ENCODE measurements around the gene LCN2. TPM values are rescaled to one million over a fixed set of nuclear protein-coding genes. Genes with fewer than 3 reads are reported as not detected.
A peak's percentile ranks its signal among the peaks of the same experiment; 100 is the strongest.

Gene LCN2
- polyA plus RNA-seq, 6 donors from 2014 or later: 0.44 to 1.2 (median 1.2) TPM; not detected in 3

DNA sequence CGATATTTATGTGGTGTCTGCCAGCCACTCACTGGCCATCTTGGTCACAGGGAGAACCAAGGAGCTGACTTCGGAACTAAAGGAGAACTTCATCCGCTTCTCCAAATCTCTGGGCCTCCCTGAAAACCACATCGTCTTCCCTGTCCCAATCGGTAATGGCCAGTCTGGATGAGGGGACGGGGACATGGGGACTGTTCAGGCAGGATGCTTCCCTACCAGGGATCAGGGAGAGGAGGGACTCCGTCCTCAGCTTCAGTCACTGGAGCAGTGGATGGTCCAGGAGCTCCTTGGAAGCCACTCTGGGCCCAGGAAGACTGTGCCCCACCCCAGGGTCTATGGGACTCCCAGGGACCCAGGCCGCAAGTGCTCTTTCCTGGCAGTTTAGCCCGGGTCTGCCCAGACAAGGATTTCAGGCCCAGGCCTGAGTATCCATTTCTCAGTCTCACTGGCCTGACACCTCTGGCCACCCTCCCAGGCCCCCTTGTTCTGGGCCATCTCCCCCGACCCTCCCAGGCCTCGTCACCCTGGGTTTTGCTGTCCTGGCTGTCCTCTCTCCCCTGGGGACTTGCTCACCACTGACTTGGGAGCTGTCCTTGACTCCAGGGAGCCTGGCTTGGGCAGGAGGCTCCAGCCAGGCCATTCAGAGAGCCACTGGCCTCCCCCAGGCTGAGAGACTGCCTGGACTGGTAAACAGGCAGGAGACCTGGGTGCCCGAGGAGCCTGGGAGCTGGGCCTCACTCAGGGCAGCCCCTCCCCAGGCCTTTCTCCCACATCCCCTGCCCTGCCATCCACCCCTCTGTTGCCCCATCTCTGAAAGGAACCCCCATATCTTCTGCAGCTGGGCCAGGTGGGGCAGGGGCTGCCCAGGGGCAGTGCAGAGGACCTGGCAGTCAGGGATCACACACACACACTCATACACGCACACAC is 3.1 kb downstream of the LCN2 start:
- Mint-ChIP-seq H3K27me3 (peaks cover 0 to 10% (median 0%) of the 10 kb centered on the region in 3 donors), H3K4me1 (peaks cover 0 to 6% (median 0%) of the 10 kb centered on the region in 3 donors), H3K9me3 (no peaks in the 10 kb centered on the region), H3K36me3 (no peaks in the 10 kb centered on the region), H3K27ac (no peak overlapping the region), H3K4me3 (no peak overlapping the region)
- ATAC-seq (ENCODE audit: low read depth in 2 of 2): no peak
- DNase-seq: no peak

DNA sequence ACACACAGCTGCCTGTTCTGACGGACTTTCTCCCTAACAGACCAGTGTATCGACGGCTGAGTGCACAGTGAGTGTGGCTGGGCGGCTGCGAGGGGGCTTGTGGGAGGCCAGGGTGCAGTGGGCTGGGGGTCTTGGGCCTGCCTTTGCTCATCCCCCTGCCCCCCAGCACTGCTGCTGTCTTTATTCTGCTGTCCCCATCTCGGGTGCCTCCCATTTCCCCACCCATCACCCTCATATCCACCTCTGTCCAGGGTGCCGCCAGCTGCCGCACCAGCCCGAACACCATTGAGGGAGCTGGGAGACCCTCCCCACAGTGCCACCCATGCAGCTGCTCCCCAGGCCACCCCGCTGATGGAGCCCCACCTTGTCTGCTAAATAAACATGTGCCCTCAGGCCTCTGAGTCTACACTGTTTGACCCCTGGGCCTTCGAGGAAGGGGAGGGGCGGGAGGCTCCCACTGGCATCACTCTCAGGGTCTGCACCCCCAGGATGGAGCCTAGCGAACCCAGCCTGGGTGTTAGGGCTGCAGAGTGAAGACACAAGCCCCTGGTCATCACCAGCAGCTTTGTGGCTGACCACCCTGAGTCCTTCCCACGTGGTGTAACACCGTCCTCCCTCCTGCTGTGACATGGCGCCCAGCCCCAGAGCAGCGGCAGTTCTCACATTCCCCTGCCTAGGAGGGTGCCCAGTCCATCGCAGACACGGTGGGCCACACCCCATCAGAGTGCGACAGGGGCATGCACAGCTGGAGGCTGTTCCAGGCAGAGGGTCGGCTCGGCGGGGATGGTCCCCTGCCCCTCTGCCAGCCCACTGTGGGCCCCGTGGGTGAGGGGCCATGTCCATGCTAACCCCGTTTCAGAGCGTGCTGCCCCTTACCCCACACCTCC is 4.0 kb downstream of the LCN2 start:
- ATAC-seq (ENCODE audit: low read depth in 2 of 2) (no peak), DNase-seq (no peak)
- H3K27ac Mint-ChIP-seq: peak overlapping the region in 1 of 6 donors; percentile 76
- H3K27me3 Mint-ChIP-seq: peaks cover 0 to 10% (median 0%) of the 10 kb centered on the region in 3 donors
- no peak overlapping the region for H3K4me3 Mint-ChIP-seq
- no peaks in the 10 kb centered on the region for H3K36me3 Mint-ChIP-seq
- no peaks in the 10 kb centered on the region for H3K9me3 Mint-ChIP-seq
- peaks cover 0 to 6% (median 0%) of the 10 kb centered on the region in 3 donors for H3K4me1 Mint-ChIP-seq

DNA sequence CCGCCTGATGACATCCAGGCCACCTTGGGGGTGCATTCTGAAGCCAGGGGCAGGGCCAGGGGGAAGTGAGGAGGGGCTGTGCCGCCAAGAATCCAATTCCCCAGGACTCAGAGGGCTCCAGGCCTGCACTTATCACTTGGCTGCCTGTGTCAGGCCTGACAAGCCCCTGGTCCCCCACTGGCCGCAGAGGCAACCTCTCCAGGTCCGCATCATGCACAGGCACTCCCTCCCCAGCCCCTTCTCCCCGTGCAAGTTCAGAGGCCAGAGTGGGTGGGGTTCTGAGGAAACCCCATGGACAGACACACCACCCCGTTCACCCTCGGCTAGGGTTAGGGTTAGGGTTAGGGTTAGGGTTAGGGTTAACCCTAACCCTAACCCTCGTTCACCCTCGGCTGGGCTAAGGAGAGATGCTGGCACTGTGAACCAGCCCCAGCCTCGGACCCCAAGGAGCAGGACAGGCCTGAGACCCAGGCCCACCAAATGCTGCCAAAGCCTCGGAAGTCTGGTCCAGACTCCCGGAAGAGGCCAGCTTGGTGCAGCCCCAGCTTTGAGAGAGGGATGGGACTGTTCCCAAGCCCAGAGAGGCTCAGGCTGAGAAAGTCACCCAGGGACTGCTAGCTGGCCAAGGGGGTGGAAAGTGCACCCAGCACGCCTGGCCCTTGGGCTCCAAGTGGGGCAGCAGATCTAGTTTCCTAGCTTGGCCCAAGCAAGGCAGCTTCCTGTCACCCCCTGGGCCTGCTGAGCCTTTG is 4.9 kb downstream of the LCN2 start:
- H3K4me1 Mint-ChIP-seq: peaks cover 0 to 6% (median under 1%) of the 10 kb centered on the region in 3 donors
- H3K36me3 Mint-ChIP-seq: no peaks in the 10 kb centered on the region
- DNase-seq: no peak
- ATAC-seq (ENCODE audit: low read depth in 2 of 2): no peak
- no peak overlapping the region for H3K27ac Mint-ChIP-seq
- H3K27me3 Mint-ChIP-seq: peaks cover 0 to 10% (median 0%) of the 10 kb centered on the region in 3 donors
- H3K9me3 Mint-ChIP-seq: no peaks in the 10 kb centered on the region
- H3K4me3 Mint-ChIP-seq: no peak overlapping the region

DNA sequence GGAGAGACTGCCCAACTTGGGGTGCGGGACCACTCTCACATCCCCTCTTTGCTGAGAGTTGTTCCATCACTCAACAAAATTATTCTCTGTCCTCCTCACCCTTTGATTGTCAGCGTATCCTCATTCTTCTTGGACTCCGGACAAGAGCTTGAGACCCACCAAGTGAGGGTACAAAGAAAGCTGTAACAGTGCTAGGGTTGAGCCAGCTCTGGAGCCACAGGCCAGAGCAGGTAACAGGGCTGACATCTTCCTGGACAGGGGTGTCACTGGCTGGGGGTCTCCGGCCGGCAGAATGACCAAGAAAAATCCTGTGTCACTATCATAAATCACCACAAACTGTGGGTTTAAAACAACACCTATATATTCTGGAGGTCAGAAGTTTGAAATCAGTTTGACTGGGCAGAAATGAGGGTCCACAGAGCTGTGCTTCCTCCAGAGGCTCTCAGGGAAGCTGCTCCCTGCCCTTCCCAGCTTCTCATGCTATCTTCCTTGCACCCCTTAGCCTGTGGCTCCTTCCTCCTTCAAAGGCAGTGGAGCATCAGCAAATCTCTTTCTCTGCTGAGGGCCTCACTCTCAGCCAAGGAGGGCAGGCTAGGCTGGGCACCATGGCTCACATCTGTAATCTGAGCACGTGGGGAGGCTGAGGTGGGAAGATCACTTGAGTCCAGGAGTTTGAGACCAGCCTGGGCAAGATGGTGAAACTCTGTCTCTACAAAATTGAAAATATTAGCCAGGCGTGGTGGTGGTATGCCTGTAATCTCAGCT is 6.7 kb downstream of the LCN2 start:
- DNase-seq: no peak
- H3K4me1 Mint-ChIP-seq: peaks cover 6 to 7% (median 6%) of the 10 kb centered on the region in 3 donors
- H3K4me3 Mint-ChIP-seq: peak overlapping the region in 1 of 8 donors; percentile 6

DNA sequence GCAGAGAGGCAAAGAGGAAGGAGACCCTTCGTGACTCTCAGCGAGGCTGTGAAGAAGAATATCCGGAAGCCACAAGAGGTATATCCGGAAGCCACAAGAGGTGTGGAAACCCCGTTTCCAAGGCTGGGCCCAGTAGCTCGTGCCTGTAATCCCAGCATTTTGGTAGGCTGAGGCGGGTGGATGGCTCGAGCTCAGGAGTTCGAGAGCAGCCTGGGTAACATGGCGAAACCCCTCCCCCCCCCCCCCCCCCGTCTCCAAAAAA is 10.2 kb downstream of the LCN2 start:
- Mint-ChIP-seq H3K27me3 (no peaks in the 10 kb centered on the region), H3K4me1 (peaks cover 12 to 20% (median 18%) of the 10 kb centered on the region in 3 donors), H3K4me3 (peak overlapping the region; percentile 81 to 95 (median 88)), H3K27ac (peak overlapping the region; percentile 83 to 94 (median 92)), H3K36me3 (no peaks in the 10 kb centered on the region), H3K9me3 (no peaks in the 10 kb centered on the region)
- DNase-seq (peak; percentile 50), ATAC-seq (ENCODE audit: low read depth in 2 of 2) (peak; percentile 53 to 54)

More for the DNA sequence above, 6.7 kb downstream of the LCN2 start:
- Mint-ChIP-seq H3K27ac (no peak overlapping the region), H3K27me3 (peaks cover 0 to 3% (median 0%) of the 10 kb centered on the region in 3 donors), H3K9me3 (no peaks in the 10 kb centered on the region), H3K36me3 (no peaks in the 10 kb centered on the region)
- ATAC-seq (ENCODE audit: low read depth in 2 of 2): no peak

DNA sequence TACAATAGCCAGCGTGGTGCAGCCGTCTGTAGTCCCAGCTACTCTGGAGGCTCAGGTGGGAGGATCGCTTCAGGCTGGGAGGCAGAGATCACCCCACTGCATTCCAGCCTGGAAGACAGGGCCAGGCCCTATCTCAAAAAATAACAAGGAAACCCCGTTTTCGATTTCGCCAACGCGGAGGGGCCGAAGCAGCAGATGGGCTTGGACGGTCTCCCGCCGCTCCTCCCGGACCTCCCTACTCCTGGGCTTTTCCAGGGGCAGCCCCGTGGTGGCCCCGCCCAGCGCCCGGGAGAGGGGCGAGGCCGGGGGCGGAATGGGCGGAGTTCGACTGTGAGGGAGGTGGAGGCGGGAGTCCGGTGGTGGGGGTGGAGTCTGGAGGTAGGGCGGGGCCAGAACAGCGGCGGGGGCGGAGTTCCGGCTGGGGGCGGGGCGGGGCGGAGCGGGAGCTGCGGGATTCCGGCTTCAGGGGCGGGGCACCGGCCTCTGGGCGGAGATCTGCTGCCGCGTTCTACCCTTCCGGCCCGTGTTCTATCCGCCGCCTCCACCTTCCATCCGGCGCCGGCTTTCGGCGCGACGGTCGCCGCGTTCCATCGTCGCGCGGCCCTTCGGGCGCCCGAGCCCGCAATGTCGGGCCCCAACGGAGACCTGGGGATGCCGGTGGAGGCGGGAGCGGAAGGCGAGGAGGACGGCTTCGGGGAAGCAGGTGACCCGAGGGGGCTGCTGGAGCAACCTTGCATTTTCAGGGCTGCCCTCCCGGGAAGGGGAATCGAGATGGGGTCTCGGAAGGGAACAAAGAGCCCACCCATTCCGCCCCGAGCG is 10.7 kb downstream of the LCN2 start, which contains the start of gene BBLN:
TSS of gene BBLN (plus strand) at position 482 of the 819 bp plus-strand sequence. CDS start at position 625, 143 bp downstream.
- ATAC-seq (ENCODE audit: low read depth in 2 of 2) (peak; percentile 83 to 84), DNase-seq (peak; percentile 86)
- Mint-ChIP-seq H3K4me3 (peak within 1 kb of the TSS; percentile 81 to 95 (median 88)), H3K36me3 (no peaks in the 10 kb centered on the region), H3K9me3 (no peaks in the 10 kb centered on the region), H3K4me1 (peaks cover 12 to 20% (median 18%) of the 10 kb centered on the region in 3 donors), H3K27ac (peak within 1 kb of the TSS; percentile 83 to 94 (median 92)), H3K27me3 (no peaks in the 10 kb centered on the region)

DNA sequence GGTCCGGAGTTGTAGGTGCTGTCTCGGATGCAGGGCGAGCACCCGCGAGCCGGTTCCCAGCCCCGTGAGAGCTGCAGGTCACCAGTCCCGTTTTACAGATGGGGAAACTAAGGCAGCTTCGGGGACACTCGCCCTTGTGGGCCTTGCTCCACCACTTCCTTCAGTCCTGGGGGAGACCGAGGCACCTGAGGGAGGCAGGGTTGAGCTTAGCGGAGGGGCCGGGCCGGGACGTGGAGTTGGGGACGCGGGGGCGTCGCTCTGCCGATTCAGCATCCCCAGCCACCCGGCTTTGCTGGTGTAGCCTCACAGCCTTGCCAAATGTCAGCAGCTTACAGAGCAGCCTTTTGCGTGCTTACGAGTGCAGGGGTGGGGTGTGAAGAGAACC is 11.3 kb downstream of the LCN2 start:
- DNase-seq: no peak
- ATAC-seq (ENCODE audit: low read depth in 2 of 2): peak; percentile 18
- no peaks in the 10 kb centered on the region for H3K9me3 Mint-ChIP-seq
- H3K27ac Mint-ChIP-seq: peak overlapping the region in 3 of 6 donors; percentile 38 to 83 (median 47)
- H3K4me1 Mint-ChIP-seq: peaks cover 12 to 20% (median 18%) of the 10 kb centered on the region in 3 donors
- peak overlapping the region; percentile 81 to 95 (median 88) for H3K4me3 Mint-ChIP-seq
- no peaks in the 10 kb centered on the region for H3K36me3 Mint-ChIP-seq
- H3K27me3 Mint-ChIP-seq: no peaks in the 10 kb centered on the region

DNA sequence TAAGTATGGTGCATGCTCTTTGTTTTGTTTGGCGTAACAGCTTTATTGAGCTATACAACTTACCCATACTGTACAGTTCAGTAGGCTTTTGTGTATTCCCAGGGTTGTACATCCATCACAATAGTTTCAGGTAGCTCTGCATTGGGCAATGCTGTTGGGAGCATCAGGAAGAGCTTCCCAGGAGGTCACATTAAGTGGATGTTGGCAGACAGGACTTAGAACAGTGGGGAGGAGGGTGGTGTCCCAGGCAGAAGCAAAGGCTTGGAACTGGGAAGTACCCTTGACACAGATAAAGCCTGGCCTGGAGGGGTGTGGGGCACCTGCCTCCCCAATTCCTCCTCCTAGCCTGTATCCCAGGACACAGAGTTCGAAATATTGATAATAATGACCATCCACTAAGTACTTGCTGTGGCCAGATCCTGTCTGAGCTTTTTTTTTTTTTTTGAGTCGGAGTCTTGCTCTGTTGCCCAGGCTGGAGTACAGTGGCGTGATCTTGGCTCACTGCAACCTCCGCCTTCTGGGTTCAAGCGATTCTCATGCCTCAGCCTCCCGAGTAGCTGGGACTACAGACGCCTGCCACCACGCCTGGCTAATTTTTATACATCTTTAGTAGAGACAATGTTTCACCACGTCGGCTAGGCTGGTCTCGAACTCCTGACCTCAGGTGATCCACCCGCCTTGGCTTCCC is 12.1 kb downstream of the LCN2 start:
- Mint-ChIP-seq H3K4me1 (peaks cover 12 to 20% (median 18%) of the 10 kb centered on the region in 3 donors), H3K27ac (peak overlapping the region in 1 of 6 donors; percentile 11), H3K4me3 (peak overlapping the region; percentile 81 to 95 (median 88)), H3K27me3 (no peaks in the 10 kb centered on the region), H3K9me3 (no peaks in the 10 kb centered on the region), H3K36me3 (peaks cover 0 to 3% of the 10 kb centered on the region in 2 donors)
- ATAC-seq (ENCODE audit: low read depth in 2 of 2): no peak
- no peak for DNase-seq

DNA sequence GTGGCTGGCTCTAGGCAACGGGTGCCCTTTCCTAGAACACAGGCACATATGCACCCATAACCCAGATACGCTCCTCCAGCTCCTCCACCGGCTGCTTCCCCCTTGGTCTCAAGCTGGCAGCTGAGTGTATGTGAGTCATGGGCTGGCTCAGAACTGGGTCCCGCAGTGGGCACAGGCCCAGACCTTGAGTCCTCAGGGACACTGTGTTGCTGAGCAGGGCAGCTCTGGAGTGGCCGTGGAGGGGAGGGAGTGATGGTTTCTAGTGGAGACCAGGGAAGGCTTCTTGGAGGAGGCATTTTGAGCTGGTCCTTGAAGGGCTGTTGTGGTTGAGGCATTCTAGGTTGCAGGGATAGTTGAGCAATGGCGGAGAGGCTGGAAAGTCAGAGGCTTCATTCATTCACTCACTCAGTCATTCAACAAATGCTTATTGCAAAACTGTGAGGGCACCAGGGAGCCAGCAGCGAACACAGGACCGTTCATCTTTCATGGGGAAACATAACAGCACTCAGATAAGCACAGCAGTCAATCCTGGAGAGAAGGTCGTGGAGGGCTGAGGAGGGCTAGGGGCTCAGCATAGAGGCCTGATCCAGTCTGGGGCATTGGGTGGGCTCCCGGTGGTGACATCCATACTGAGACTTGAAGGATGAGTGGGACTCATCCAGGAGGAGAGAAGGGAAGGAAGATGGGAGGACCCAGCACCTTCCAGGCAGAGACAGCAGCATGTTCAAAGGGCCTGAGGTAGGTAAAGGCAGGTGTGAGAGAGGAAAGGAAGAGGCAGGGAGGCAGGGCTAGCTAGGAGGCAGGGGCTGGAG is 13.2 kb downstream of the LCN2 start:
- H3K36me3 Mint-ChIP-seq: peaks cover 0 to 13% of the 10 kb centered on the region in 2 donors
- no peaks in the 10 kb centered on the region for H3K9me3 Mint-ChIP-seq
- peak overlapping the region in 4 of 6 donors; percentile 32 to 86 (median 54) for H3K27ac Mint-ChIP-seq

DNA sequence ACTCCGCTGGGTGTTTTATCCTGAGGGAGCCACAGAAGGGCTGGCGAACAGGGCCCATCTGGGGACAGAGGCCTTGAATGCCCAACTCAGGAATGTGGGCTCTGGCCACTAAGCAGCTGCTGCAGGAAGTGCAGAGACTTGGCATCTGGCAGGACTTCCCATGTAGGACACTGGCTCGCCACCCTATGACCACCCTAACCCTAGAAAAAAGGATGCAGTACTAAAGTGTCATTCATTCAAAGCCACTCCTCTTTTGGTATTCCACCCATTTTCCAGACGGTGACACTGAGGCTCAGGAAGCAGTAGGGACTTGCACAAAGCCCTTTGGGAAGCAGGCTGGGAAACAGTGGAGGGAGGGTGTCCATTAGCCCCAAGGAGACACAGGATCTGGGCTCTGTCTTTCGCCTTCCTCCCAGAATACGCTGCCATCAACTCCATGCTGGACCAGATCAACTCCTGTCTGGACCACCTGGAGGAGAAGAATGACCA is 13.8 kb downstream of the LCN2 start:
- H3K4me1 Mint-ChIP-seq: peaks cover 15 to 20% (median 18%) of the 10 kb centered on the region in 3 donors
- DNase-seq (no peak), ATAC-seq (ENCODE audit: low read depth in 2 of 2) (no peak)
- H3K4me3 Mint-ChIP-seq: peak overlapping the region in 2 of 8 donors; percentile 54 to 78
- H3K9me3 Mint-ChIP-seq: no peaks in the 10 kb centered on the region
- no peaks in the 10 kb centered on the region for H3K27me3 Mint-ChIP-seq
- H3K27ac Mint-ChIP-seq: peak overlapping the region in 1 of 6 donors; percentile 32
- H3K36me3 Mint-ChIP-seq: peaks cover 0 to 15% of the 10 kb centered on the region in 2 donors

More for the DNA sequence above, 13.2 kb downstream of the LCN2 start:
- DNase-seq (no peak), ATAC-seq (ENCODE audit: low read depth in 2 of 2) (no peak)
- Mint-ChIP-seq H3K4me3 (peak overlapping the region in 7 of 8 donors; percentile 22 to 89 (median 74)), H3K4me1 (peaks cover 15 to 20% (median 18%) of the 10 kb centered on the region in 3 donors), H3K27me3 (no peaks in the 10 kb centered on the region)

Data from naive B cell (primary cell).